Right ventricle myocardium inferior (tissue), 1 donor: ENCODE results near the gene ENTR1. TPM values are rescaled to one million over a fixed set of nuclear protein-coding genes. Genes with fewer than 3 reads are reported as not detected.
"Not testable (repeated sequence)": the region's sequence is repeated elsewhere in the genome, so short reads cannot be mapped to it uniquely, and the experiment has no call there.

Experiments used
- ATAC-seq: fragments of 200-7000 bp; cut with Tn5 transposase; one replicate; pipeline ENCODE4 v1.9.1; 2020; ENCODE audit warnings: mild to moderate bottlenecking, moderate library complexity
- DNase-seq: peaks from one replicate; pipeline ENCODE4 v3.0.0; 2021; ENCODE audit errors: missing footprints
- intact Hi-C: fragments of 100-400 bp; cut with DNase I; formaldehyde crosslinking; loops from one replicate; pipeline ENCODE4 v1.11.0; 2022
- total RNA-seq: library from RNA; stranded (reverse); fragmentation: NEBNext Ultra II Directional; extraction: Animal tissue kit (Norgen Biotek cat#: 25700); gene quantifications from one replicate; pipeline ENCODE4 v1.2.1, GENCODE V29; 2021
- donor health status: DM: no; HTN: yes; CAD: no; lungs with severe emphysema.

ENTR1 gene
- total RNA-seq, 1 donor from 2014 or later = 23.7 TPM

DNA sequence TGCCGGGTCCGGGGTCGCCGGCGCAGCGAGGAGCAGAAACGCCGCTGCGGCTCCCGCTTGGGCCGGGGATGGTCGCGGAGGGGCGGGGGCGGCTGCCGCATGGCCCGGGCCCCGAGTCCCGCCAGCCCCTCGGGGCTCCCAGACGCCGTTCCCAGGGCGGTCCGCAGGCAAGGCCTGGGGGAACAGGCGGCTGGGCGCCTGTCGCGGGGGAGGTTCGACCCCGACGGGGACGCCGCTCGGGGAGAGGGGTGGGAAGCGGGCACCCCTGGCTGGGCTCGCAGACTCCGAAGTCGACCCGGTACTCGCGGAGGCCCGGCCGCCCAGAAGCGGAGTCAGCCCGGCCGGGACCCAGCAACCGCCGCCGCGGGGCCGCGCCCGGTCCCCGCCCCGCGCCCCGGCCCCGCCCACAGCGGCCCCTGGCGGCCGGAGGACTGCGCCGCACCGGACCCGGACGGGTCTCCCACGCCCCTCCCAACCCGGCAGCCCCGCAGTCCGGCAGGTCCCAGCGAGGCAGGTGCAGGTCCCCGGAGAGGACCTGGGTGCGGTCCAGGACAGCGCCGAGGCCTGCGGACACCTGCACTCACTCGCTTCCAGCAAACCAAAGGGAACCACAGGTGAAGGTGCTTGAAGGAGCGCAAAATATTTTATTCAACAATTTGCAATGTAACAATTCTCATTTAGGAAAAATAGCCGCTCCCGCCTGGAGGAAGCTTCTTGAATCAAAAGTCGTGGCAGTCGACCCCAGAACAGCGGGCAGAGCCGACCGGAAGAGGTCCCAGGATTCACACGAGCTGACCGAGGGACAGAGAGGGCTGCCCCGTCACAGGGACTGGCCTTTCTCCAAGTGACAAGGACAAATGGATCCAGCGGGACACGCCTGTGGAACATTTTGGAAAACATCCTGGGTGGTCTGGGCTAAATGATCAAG lies 29.3 kb upstream of the ENTR1 start, which contains the start of gene INPP5E:
Gene INPP5E (minus strand): TSS at position 365 of the 928 bp plus-strand sequence. CDS start 426 bp downstream, outside the sequence.
- intact Hi-C loops = loop anchor here (2.0 kb wide), 1 partner anchor 29 kb away; the partner anchor contains the start of genes ENTR1 and PMPCA
- DNase-seq = peak; percentile 86
- ATAC-seq = peak; percentile 90

DNA sequence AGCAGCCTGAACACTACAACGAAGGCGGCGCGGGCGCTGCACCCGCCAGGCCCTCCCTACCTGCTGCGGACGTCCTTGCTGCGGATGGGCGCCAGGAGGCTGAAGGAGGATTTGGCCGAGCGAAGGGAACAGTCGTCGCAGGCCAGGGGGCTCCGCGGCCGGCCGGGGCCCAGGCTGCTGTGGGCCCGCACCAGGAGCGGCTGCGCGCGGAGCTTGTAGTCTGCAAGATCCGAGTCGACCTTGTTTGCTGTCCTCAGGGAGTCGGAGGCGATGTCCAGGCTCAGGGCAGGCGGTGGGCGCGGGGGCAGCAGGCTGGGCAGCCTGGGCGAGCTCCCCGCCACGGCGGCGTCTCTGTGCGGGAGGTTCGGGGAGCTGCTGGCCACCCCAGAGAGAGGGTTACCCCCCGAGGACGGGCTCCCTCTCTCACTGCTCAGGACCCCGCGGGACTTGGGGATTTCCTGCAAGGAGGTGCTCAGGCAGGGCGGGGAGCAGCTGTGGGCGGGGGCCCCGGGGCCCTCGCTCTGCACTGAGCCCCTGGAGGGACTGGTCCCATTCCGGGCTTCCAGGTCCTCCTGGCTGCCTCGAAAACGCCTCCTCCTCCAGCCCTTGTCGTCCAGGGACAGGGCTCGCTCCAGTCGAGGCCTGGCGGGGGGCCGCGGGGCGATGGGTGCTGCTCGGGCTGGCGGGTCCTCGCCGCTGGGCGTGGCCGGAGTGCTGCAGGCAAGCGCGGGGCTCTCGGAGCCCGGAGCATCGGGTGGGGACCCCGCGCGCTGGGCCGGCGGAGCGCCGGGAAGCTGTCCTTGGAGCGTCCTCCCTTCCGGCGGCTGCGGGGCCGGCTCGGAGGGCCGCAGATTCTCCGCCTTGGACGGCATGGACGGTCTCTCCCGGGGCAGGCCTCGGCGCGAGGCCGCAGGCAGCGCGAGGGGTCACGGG lies 28.4 kb upstream of the ENTR1 start:
- DNase-seq (no peak), ATAC-seq (peak; percentile 9)
- intact Hi-C loops = loop anchor here (2.0 kb wide), 1 partner anchor 28 kb away; the partner anchor contains the start of genes ENTR1 and PMPCA

DNA sequence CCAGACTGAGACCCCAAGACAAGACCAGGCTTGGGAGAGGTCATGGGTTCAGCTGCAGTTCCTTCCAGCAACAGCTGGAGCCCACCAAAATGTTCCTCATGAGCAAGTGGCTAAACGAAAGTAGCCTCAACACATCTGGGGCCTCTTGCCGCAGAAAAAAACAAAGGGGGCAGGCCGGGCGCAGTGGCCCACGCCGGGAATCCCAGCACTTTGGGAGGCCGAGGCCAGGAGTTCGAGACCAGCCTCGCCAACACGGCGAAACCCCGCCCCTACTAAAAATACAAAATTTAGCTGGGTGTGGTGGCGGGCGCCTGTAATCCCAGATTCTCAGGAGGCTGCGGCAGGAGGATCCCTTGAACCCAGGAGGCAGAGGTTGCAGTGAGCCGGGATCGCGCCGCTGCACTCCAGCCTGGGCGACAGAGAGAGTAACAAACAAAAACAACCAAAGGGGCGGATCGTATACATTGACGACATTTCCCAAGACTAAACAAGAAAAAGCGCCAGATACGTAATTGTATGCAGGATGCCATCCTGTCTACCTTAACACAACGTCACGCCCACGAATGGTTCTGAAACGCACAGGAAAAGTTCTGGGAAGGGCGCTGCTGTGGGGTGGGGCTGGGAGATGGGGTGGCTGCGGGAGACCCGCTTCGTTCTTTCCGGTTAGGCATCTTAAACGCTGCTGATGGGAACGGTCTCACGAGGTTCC lies 27.6 kb upstream of the ENTR1 start:
- ATAC-seq (no peak), DNase-seq (no peak)
- intact Hi-C loops = loop anchor here (2.0 kb wide), 1 partner anchor 27 kb away; the partner anchor contains the start of genes ENTR1 and PMPCA

DNA sequence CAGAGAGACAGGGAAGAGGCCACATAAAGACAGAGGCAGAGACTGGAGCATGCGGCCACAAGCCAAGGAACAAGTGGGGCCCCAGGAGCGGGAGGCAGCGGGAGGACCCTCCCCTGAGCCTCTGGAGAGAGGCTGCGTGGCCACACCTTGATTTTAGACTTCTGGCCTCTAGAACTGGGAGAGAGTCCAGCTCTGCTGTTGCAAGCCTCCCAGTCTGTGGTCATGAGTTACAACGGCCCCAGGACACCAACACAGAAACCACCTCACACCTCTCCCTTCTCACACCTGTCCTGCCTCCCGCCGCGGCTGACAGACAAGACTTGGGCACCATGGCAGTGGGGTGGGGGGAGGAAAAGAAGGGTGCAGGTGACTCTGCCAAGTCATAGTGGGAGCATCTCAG lies 27.0 kb upstream of the ENTR1 start:
- intact Hi-C loops = no loop called here
- DNase-seq = no peak
- no peak for ATAC-seq

DNA sequence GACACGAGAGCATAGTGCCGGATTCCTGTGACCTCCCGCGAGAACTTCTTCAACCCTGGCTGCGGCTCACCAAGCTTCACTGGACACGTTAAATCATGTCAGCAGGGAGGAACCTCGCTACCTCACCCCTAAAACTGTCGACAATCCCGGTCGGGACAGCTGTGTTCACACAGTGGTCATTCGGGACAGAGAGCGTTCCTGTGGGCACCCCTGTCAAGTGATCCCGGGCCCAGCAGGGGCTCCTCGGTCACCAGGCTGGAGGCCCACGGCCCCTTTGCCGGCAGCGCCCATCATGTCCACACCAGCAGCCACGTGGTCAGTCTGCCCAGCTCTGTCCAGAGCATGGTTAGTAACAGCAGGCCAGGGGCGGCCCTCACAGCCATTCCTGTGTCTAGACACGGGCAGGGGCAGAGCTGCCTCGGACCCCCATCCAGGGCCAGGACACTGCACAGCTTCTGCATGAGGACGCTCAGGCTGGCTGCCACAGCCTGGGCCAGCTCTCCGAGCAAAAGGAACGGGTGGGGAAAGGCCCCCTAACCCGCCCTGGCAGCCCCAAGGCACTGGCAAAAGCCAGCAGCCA lies 25.7 kb upstream of the ENTR1 start:
- no peak for DNase-seq
- ATAC-seq = no peak

DNA sequence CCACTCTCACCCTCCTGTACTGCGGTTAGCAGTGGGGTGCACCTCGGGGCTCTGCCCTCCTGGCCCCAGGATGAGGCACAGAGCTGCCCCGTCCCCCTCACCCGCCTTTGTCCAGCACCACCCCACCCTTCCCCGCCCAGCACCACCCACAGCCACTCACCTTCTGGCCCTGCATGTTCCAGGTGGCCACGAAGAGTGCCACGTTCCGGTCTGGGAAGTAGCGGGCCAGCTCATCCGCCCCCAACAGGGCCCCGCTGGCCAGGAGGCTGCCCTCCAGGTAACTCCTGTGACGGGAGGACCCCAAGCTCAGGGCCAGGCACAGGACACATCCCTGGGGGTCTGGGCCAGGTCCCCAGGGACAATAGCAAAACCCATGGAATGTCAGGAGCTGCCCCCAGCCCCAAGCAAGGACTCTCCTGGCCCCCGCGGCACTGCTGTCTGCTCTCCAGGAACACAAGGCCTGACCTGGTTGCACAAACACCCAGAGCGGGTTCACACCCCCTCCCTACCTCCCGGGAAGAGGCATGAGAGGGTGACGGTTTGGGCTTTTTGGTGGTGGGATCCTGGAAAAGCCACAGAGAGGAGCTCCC lies 24.3 kb upstream of the ENTR1 start:
- intact Hi-C loops = no loop called here
- ATAC-seq = no peak
- DNase-seq = no peak

More for the DNA sequence above, 25.7 kb upstream of the ENTR1 start:
- intact Hi-C loops = no loop called here

DNA sequence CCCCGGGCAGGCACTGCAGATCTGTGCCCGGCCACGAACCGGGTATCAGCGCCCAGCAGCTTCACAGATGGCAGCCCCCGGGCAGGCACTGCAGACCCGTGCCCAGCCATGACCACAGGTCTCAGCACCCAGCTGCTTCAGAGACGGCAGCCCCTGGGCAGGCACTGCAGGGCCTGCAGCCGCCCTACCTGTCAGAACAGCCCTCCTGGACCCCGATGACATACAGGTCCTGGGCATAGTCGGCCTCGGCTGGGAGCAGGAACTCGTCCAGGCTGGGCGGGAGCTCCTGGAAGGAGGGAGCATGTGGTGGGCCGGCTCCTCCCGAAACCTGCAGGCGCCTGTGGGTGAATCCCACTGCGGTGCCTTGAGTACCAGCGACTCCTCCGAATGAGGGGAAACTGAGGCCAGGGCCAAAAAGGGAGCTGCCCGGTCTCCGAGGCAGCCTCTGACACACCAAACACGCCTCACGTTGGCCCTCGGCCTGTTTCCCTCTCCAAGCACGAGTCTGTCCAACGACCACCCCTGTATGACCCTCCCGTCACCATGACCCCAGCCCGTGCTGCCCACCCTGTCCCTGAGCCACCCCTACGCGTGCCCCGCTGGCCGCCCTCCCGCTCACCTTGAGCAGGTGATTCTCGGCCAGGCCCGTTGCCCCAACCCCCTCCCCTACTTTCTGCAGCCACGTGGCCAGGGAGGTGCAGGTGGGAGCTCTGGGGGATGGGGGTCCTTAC lies 23.6 kb upstream of the ENTR1 start:
- no peak for DNase-seq
- intact Hi-C loops = no loop called here
- ATAC-seq = no peak

DNA sequence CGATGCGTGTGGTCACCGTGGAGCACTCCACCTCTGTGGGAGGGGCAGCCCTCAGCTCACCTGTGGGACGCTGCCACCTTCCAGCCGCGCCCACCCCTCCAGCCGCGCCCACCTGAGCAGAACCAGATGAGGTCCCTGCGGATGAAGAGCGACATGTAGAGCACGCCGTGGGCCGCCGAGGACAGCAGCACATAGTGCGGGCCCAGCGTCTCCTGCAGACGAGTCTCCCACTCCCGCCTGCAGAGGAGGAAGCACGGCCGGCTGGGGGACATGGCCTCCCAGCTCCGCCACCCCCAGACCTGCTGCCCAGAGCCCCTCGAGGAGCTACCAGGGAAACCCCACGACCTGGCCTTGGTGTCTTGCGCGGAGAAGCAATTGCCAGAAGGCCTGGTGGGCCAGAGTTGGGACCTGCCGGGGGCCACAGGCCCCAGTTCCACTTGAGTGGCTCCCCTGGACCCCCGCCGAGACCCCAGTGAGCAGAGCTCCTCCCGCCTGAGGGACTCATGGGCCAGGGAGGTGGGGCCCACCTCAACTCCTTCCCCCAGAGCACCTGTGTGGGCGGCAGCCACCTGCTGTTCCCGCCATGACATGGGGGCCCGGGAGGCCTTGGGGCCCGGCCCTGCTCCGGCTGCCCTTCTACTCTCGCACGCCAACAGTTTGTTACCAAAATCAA lies 22.8 kb upstream of the ENTR1 start:
- intact Hi-C loops = no loop called here
- ATAC-seq (no peak), DNase-seq (peak; percentile 52)

DNA sequence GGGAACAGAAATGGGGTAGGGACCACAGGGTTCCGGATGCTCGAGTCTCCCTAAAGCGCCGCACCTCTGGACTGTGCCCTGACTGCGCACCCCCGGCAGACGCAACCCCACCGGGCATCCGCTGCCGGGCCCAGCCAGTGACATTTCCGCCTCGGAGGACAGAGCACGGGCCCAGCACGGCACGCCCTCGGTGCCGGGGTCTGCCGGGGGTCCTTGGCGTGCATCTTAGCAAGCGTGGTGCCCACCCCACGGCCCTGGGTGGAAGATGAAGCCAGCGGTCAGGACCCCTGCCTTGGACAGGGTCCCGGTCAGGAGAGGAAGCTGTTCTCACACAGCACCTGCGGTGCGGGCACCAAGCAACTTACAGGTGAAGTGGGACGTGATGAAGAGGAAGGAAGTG lies 22.2 kb upstream of the ENTR1 start:
- DNase-seq (peak; percentile 65), ATAC-seq (no peak)
- intact Hi-C loops = no loop called here

DNA sequence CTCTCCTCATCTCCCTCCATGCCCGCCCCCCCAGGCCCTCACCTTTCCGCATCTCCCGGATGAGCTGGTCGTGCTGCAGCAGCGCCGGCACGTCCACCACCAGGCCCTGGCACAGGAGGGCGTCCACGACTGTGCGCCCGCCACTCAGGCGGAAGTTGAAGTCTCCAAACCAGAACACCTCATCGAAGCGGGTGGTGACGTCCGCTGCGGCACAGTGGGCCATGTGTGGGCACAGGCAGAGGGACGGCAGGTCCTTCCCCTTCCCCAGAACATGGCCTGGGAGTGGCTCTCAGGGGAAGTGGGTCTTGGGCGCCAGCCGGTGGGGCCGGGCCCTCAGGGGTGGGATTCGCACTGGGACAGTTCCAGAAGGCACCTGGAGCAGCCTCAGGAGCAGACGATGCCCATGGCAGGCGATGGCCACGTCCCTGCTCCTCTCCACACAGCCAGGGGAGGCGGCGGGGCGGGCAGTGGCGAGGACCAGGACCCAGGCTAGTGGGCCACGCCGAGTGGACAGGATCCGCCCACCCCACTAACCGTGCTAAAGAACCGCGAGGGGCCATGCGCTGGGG lies 21.5 kb upstream of the ENTR1 start:
- no peak for ATAC-seq
- peak; percentile 11 for DNase-seq
- intact Hi-C loops = no loop called here

DNA sequence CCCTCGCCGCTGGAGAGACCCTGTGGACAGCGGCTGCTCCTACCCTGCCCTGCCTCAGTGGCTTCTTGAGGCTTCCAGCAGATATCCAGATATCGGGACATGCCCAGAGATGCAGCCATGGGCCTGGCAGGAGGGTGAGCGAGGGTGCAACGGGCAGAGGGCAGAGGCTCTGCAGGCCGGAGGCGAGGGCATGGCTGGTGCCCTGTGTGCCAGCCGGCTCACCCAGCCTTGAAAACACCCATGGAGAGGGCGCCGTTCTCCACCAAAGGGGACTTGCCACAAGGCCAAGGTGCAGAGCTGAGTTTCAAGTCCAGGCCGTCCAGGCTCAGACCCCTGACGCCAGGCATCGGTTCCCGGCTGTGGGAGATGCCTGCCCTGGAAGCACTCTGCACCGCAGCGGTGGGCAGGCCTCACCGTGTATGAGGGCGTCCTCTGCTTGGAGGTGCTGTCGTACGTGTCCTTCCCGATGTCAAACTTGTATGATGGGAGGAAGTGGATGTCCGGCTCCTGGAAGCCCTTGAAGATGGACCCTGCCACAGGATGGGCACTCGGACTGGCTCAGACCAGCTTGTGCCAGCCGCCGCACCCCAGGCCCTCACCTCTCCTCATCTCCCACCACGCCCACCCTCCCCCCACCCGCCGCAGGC lies 20.3 kb upstream of the ENTR1 start:
- peak; percentile 47 for DNase-seq
- intact Hi-C loops = no loop called here
- no peak for ATAC-seq

DNA sequence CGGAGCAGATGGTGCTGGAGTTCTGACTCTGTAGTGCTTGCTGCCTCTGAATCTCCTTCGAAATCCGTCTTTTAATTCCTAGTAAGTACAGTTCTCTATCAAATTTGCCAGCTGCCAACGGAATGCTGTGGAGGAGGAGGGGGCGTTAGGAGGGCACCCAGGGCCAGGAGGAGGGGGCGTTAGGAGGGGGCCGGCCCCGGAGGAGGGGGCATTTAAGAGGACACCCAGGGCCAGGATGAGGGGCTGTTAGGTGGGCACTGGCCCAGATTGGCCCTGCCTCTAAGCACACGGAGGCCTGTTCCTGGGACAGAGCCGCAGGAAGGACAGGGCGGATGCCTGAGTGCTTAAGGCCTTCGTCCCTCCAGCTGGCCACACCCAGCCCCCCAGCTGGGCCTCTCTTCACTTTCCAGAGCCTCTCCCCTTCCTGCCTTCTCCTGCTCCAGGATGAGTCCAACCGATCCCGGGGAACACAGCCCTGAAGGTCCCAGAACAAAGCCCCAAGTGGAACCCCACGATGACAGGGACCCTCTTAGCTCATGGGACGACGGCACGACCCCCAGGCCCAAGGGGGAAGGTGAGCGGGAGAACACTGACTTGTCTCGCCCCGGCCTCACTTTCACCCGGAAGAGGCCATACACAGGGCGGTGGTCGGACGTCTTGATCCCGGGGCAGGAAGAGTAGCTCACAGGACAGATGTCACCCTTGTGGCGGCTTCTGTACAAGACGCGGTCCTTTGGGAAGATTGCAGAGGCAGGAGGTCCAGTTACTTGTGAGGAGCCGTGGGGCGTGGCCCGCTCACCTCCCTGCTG lies 19.5 kb upstream of the ENTR1 start:
- DNase-seq (peak; percentile 44), ATAC-seq (peak; percentile 21)
- intact Hi-C loops = no loop called here

DNA sequence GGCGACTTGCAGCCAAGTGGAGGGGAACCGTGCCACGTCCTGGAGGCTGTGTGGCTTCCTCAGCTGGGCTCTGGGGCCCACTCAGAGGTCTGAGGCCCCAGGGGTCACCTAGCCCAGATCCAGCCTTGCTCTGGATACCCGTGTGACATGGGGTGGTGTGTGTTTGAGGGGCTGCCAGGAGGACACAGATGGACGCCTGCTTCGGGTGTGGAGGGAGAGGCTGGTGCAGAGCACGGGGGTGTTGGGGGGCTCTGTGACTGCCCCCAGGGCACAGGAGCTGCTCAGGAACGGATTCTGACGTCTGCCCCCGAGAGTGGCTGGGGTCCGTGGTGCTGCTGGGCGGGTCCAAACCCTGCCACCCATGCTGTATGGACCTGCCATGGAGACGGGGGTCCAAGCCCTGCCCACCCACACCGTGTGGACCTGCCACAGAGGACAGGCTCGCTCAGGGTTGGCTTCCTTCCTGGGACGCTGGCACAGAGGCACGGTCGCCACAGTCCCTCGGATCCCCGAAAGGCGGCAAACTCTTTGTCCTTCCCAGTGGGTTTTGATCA lies 18.7 kb upstream of the ENTR1 start:
- intact Hi-C loops = no loop called here
- peak; percentile 44 for DNase-seq
- ATAC-seq = no peak

DNA sequence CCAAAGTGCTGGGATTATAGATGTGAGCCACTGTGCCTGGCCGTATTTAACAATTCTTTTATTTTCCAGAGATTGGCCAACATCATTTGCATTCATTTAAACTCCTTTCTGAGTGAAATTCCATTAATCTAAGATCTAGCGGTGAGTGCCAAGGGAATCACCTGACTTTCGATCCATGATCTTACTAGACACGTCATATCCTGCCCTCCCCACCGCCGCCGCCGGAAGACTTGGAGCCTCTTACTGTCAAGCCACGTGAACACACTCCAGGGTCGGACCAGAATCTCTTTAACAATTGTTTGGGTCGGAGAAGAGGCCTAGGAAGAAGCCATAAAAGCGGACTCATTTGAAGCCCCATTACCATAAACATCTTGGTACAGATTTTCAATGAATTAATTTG lies 16.4 kb upstream of the ENTR1 start:
- peak; percentile 63 for DNase-seq
- ATAC-seq = no peak
- intact Hi-C loops = no loop called here

DNA sequence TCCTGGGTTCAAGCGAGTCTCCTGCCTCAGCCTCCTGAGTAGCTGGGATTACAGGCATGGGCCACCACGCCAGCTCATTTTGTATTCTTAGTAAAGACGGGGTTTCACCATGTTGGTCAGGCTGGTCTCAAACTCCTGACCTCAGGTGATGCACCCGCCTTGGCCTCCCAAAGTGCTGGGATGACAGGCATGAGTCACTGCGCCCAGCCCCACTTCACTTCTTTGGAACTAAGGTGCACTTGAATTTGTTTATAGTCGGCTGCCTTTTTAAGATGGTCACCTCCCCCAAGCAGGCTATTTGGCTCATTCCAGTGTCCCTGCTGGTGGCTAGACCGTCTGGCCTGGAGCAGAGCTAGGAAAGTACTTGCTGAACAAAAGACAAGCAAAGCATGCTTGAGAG lies 15.0 kb upstream of the ENTR1 start:
- DNase-seq = peak; percentile 18
- intact Hi-C loops, ATAC-seq: not testable (repeated sequence)
